Right atrium auricular region (tissue), 2 donors: ENCODE results near the gene BMAL1. TPM values are rescaled to one million over a fixed set of nuclear protein-coding genes. Genes with fewer than 3 reads are reported as not detected.

Experiments
- DNase-seq: peaks from one replicate; pipeline ENCODE4 v3.0.0-alpha.2; 2019; ENCODE audit warnings: low spot score
- H3K27ac ChIP-seq, 2 donors: fragments of 200-600 bp; sonication (generic); 1 replicate in 1 of 2; 2 replicates in 1 of 2; pipeline ENCODE4 v1.5.1; 2016 to 2019
- H3K27me3 ChIP-seq, 2 donors: fragments of 200-600 bp; sonication (generic); one replicate each; pipeline versions ENCODE4 v1.5.1 to v1.6.0; 2017 to 2019
- H3K36me3 ChIP-seq: fragments of 200-600 bp; sonication (generic); one replicate; pipeline ENCODE4 v1.5.1; 2016
- H3K4me1 ChIP-seq, 2 donors: fragments of 200-600 bp; sonication (generic); one replicate each; pipeline versions ENCODE4 v1.5.1 to v1.6.0; 2017 to 2019
- H3K4me3 ChIP-seq, 2 donors: fragments of 200-600 bp; sonication (generic); 1 replicate in 1 of 2; 2 replicates in 1 of 2; pipeline ENCODE4 v1.5.1; 2017 to 2019; ENCODE audit warnings: mild to moderate bottlenecking in 1 of 2, moderate library complexity in 1 of 2
- H3K9me3 ChIP-seq, 2 donors: fragments of 200-600 bp; sonication (generic); one replicate each; pipeline ENCODE4 v1.5.1; 2019
- total RNA-seq, 2 donors: library from RNA; depleted of rRNA; stranded (reverse); fragments of >200 nt; gene quantifications; one replicate each; pipeline ENCODE4 v1.1.0, GENCODE V29; 2016
- TF ChIP-seq, protein P1 (sequence below), 2 donors: fragments of 200-600 bp; sonication (generic); IDR thresholded peaks; one replicate each; pipeline ENCODE4 v1.5.1; 2019; ENCODE audit warnings: antibody characterized with exemption in 2 of 2

BMAL1 gene
- total RNA-seq, 2 donors from 2014 or later = 20.7 to 24.9 TPM

DNA sequence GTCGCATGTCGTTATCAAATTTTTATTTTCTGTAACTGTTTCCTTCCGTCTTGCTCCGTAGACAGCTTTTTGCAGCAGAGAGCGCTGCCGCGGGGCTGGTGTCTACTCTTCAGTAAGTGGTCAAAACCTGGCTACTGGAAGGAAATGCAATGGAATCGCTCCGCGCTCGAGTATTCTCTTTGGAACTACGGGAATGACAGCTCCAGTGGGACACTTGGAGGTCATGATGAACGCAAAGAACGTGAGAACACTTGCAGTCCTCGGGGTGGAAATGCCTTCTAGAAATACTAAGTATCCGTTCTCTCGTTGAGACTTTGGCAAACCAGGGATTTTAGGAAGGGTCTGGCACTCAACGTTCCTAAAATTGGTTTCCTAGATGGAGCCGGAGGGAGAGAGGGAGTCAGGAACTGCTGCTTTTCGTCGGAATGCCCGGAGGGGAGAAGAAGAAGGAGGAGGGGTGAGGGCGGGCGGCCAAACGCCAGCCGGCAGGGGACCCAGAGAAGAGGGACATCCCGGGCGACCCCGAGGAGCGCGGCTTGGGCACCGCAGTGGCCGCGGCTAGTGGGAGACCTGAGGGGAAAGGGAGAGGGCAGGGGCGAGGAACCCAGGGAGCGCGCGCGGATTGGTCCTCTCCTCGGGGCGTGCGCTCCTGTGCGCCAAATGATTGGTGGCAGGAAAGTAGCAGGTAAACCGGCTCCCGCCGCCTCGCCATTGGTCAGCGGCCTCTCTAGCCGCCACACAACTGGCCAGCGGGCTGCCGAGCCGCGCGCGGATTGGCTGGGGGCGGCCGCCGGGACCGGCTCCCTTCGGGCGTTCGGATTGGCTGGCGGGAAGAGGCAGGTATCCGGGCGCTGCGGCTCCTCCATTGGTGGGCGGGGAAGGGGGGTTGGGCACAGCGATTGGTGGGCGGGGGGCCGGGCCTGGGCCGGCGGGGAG is 490 bp upstream of the BMAL1 start:
- Histone ChIP-seq H3K27me3 (no peaks in the 10 kb centered on the region), H3K9me3 (no peaks in the 10 kb centered on the region), H3K36me3 (no peaks in the 10 kb centered on the region), H3K27ac (peak overlapping the region; percentile 86 to 96), H3K4me1 (peaks cover 0 to 27% of the 10 kb centered on the region in 2 donors), H3K4me3 (peak overlapping the region; percentile 98 to 100)
- TF ChIP-seq, protein P1, sequence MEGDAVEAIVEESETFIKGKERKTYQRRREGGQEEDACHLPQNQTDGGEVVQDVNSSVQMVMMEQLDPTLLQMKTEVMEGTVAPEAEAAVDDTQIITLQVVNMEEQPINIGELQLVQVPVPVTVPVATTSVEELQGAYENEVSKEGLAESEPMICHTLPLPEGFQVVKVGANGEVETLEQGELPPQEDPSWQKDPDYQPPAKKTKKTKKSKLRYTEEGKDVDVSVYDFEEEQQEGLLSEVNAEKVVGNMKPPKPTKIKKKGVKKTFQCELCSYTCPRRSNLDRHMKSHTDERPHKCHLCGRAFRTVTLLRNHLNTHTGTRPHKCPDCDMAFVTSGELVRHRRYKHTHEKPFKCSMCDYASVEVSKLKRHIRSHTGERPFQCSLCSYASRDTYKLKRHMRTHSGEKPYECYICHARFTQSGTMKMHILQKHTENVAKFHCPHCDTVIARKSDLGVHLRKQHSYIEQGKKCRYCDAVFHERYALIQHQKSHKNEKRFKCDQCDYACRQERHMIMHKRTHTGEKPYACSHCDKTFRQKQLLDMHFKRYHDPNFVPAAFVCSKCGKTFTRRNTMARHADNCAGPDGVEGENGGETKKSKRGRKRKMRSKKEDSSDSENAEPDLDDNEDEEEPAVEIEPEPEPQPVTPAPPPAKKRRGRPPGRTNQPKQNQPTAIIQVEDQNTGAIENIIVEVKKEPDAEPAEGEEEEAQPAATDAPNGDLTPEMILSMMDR (IDR thresholded peaks at IDR 0.05) = no peak
- peak; percentile 98 for DNase-seq

DNA sequence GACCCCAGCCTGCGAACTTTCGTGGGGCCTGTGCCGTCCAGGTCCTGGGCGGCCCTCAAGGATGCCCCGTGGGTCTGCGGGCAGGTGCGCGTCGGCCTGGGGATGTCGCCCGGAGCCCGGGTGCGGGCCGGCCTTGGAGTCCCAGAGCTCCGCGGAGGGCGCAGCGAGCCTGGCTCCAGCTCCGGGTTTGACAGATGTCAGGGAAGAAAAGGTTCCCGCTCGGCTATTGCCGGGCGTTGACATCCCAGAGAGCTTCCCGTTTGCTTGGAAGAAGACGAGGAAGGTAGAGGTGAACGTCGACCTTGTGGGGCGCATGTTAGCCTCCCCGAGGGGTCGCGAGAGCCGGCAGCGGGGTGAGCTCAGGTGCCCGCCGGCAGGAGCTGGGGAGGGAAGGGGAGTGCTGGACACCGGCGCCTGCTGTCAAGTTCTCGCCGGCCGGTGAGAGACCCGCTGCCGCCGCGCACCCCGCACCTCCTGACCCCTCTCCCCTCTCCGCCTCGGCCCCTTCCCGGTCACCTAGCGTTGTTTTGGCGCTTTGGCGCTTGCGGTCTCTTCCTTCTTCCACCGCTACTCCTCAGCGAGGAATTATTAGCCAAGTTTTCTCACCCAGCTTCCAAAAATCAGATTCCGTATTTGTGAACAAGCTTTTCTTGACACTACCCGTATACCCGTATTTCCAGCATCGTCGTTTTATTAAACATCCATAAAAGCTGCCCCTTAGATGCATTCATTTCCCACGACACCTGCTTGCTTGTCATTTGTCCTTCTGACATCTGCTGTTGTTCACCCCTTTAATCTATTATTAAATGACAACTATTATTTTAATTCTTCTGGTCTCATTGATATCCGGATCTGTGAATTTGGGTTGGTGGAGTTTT is 1.3 kb downstream of the BMAL1 start:
- Histone ChIP-seq H3K9me3 (no peaks in the 10 kb centered on the region), H3K4me1 (peaks cover 0 to 27% of the 10 kb centered on the region in 2 donors), H3K36me3 (no peaks in the 10 kb centered on the region), H3K4me3 (peak overlapping the region; percentile 98 to 100), H3K27me3 (no peaks in the 10 kb centered on the region), H3K27ac (peak overlapping the region; percentile 86 to 89)
- no peak for DNase-seq
- TF ChIP-seq, protein P1 (IDR thresholded peaks at IDR 0.05) = no peak

DNA sequence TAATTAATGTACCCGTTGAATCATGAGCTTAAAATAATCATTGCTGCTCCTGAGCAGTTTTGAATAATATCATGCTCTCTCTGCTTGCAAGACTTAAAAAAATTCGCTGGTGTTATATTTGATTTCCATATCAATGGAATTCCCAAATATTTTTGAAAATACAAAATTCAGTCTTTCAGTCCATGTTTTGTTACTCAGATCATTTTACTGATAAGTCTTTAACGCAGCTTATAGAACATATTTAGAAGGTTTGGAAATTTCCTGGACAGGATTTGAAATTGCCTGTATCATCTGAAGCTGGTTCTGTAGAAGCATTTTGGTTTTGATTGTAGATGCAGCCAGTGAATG is 1.9 kb downstream of the BMAL1 start:
- no peaks in the 10 kb centered on the region for H3K9me3 ChIP-seq
- H3K4me3 ChIP-seq = peak overlapping the region in 1 of 2 donors; percentile 98
- H3K27me3 ChIP-seq = no peaks in the 10 kb centered on the region
- TF ChIP-seq, protein P1 (IDR thresholded peaks at IDR 0.05) = no peak
- H3K36me3 ChIP-seq = no peaks in the 10 kb centered on the region
- no peak for DNase-seq
- peaks cover 0 to 27% of the 10 kb centered on the region in 2 donors for H3K4me1 ChIP-seq
- H3K27ac ChIP-seq = no peak overlapping the region

DNA sequence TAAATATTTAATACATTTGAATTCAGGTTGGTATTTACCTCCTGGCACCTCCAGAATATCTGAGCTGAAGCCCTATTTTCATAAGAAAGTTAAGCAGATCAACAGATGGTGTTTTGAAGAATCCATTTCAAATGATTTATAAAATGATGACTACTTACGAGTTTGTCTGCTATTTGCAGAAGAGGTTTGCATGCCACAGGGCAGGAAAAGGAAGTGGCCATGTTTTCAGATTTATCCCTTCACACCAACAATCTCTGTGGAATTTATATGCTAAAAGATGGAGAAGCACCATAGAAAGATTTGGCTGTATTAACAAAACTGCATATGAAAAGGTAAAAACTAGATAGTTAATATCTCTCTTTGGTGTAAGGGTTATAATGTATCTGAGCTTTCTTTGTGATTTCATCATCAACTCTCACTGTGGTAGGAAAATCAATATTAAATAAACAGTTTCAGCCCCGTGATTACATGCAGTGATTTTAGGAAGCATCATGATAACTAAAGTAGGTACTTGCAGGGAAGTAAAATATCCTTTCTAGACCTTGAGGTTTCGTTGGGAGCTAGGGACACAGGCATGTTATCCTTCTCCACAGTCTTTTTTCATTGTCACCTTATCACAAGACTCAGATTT is 2.6 kb downstream of the BMAL1 start:
- no peak for DNase-seq
- Histone ChIP-seq H3K27me3 (no peaks in the 10 kb centered on the region), H3K9me3 (no peaks in the 10 kb centered on the region), H3K4me1 (peaks cover 0 to 27% of the 10 kb centered on the region in 2 donors), H3K36me3 (no peaks in the 10 kb centered on the region), H3K27ac (no peak overlapping the region), H3K4me3 (no peak overlapping the region)
- TF ChIP-seq, protein P1 (IDR thresholded peaks at IDR 0.05) = no peak

GRCh38 chr11:13280777-13281176 is 3.2 kb downstream of the BMAL1 start:
- Histone ChIP-seq H3K27ac (no peak overlapping the region), H3K4me1 (peaks cover 0 to 27% of the 10 kb centered on the region in 2 donors)

More at GRCh38 chr11:13280777-13281176, 3.2 kb downstream of the BMAL1 start:
- TF ChIP-seq, protein P1 (IDR thresholded peaks at IDR 0.05) = no peak
- no peaks in the 10 kb centered on the region for H3K36me3 ChIP-seq
- H3K27me3 ChIP-seq = no peaks in the 10 kb centered on the region
- no peak overlapping the region for H3K4me3 ChIP-seq
- no peak for DNase-seq
- H3K9me3 ChIP-seq = no peaks in the 10 kb centered on the region
